GM12878 (cell line): ENCODE data around the gene MEX3C. TPM values are rescaled to one million over a fixed set of nuclear protein-coding genes. Genes with fewer than 3 reads are reported as not detected.

ENCODE experiments used
- ATAC-seq: fragments of 200-7000 bp; cut with Tn5 transposase; 3 replicates; pipeline ENCODE4 v1.9.1; 2020; ENCODE audit warnings: mild to moderate bottlenecking, moderate library complexity
- BruUV-seq: library from RNA; stranded (reverse); fragments of 400-500 nt; replicated peaks from 2 replicates; lab custom pipeline; 2021; lab: Mats Ljungman, UMichigan
- CTCF ChIA-PET: fragments of 300-600 bp; sonication (Branson Sonifier 250); formaldehyde crosslinking; extraction: SDS; loops from one replicate; lab custom pipeline; 2021; ENCODE audit warnings: inconsistent platforms; lab: Yijun Ruan, JAX
- POLR2A ChIA-PET: fragments of 350-600 bp; formaldehyde crosslinking; extraction: SDS; loops from one replicate; lab custom pipeline; 2021; ENCODE audit warnings: inconsistent platforms; lab: Charles Lee
- RAD21 ChIA-PET: fragments of 300-600 bp; sonication (Branson Sonifier 250); formaldehyde crosslinking; loops from one replicate; lab custom pipeline; 2023; ENCODE audit warnings: antibody characterized with exemption; ENCODE audit not compliant: unreplicated experiment; lab: Charles Lee
- SMC1A ChIA-PET: fragments of 300-600 bp; sonication (Branson Sonifier 250); formaldehyde crosslinking; loops from one replicate; lab custom pipeline; 2023; ENCODE audit not compliant: unreplicated experiment, uncharacterized antibody; lab: Charles Lee
- DNase-seq: peaks from one replicate; pipeline ENCODE4 v3.0.0-alpha.2; 2011; ENCODE audit warnings: low read depth, low spot score
- FAIRE-seq: peaks from 3 replicates; lab custom pipeline; 2011; peaks lifted over from hg19 to GRCh38; lab: Jason Lieb, UNC
- H2AFZ ChIP-seq: 2 replicates; pipeline ENCODE4 v1.6.0; 2011; ENCODE audit warnings: low read depth, low read length, control low read depth; ENCODE audit not compliant: control insufficient read depth
- H3K27ac ChIP-seq: 2 replicates; pipeline ENCODE4 v1.5.1; 2011; ENCODE audit warnings: control low read depth; ENCODE audit not compliant: control insufficient read depth, insufficient read depth
- H3K27me3 ChIP-seq, 2 experiments: replicated peaks in 1 of 2; 2 replicates each; pipeline versions ENCODE4 v1.6.0 to v1.6.1; 2011; ENCODE audit warnings: low read length in 1 of 2; ENCODE audit not compliant: control insufficient read depth in 2 of 2, insufficient read depth in 2 of 2
- H3K36me3 ChIP-seq, 2 experiments: 2 replicates each; pipeline ENCODE4 v1.5.1; 2011; ENCODE audit warnings: low read length in 1 of 2; ENCODE audit not compliant: control insufficient read depth in 2 of 2, insufficient read depth in 2 of 2
- H3K4me1 ChIP-seq: 2 replicates; pipeline ENCODE4 v1.6.1; 2011; ENCODE audit warnings: mild to moderate bottlenecking, low read length, moderate library complexity, mixed read lengths; ENCODE audit not compliant: control insufficient read depth, insufficient read depth
- H3K4me2 ChIP-seq: 2 replicates; pipeline ENCODE4 v1.6.0; 2011; ENCODE audit warnings: control low read depth; ENCODE audit not compliant: control insufficient read depth, insufficient read depth
- H3K4me3 ChIP-seq: fragments of 200-600 bp; sonication (generic); 2 replicates; pipeline ENCODE4 v1.5.1; 2016
- H3K79me2 ChIP-seq: 2 replicates; pipeline ENCODE4 v1.6.0; 2011; ENCODE audit warnings: low read length; ENCODE audit not compliant: control insufficient read depth, insufficient read depth
- H3K9ac ChIP-seq: 2 replicates; pipeline ENCODE4 v1.8.0; 2011; ENCODE audit warnings: low read length, control low read depth, mixed read lengths; ENCODE audit not compliant: control insufficient read depth, insufficient read depth
- H3K9me3 ChIP-seq: replicated peaks from 3 replicates; pipeline ENCODE4 v1.5.1; 2011; ENCODE audit warnings: mild to moderate bottlenecking, low read length; ENCODE audit not compliant: control insufficient read depth, insufficient read depth
- H4K20me1 ChIP-seq: 2 replicates; pipeline ENCODE4 v1.6.0; 2011; ENCODE audit not compliant: control insufficient read depth, insufficient read depth
- CBX5 ChIP-seq: sonication (generic); IDR thresholded peaks from 2 replicates; pipeline ENCODE4 v1.6.1; 2016; ENCODE audit warnings: low read depth, moderate library complexity, mild to moderate bottlenecking, inconsistent platforms
- CUX1 ChIP-seq: IDR thresholded peaks from 2 replicates; pipeline ENCODE4 v1.6.1; 2012; ENCODE audit warnings: improper control_type of control experiment, low read depth, low read length; ENCODE audit not compliant: insufficient replicate concordance
- EGR1 ChIP-seq, 2 experiments: IDR thresholded peaks; 1 replicate in 1 of 2; 2 replicates in 1 of 2; pipeline ENCODE4 v1.6.1; 2011 to 2012; ENCODE audit warnings: low read depth in 2 of 2, low read length in 2 of 2, borderline replicate concordance in 1 of 2, mild to moderate bottlenecking in 1 of 2, moderate library complexity in 1 of 2
- EZH2 ChIP-seq: IDR thresholded peaks from 2 replicates; pipeline ENCODE4 v1.6.1; 2012; ENCODE audit warnings: low read depth, mild to moderate bottlenecking, control low read depth, inconsistent platforms, low read length, borderline replicate concordance; ENCODE audit not compliant: control insufficient read depth
- FOXM1 ChIP-seq: IDR thresholded peaks from 2 replicates; pipeline ENCODE4 v1.6.1; 2012; ENCODE audit warnings: low read depth, mild to moderate bottlenecking, inconsistent platforms, low read length, moderate library complexity
- HCFC1 ChIP-seq: fragments of 150-350 bp; IDR thresholded peaks from 2 replicates; pipeline ENCODE4 v1.6.1; 2014; ENCODE audit warnings: low read length
- JUNB ChIP-seq: IDR thresholded peaks from 2 replicates; pipeline ENCODE4 v1.6.1; 2016; ENCODE audit warnings: antibody characterized with exemption, mild to moderate bottlenecking
- LARP7 ChIP-seq: fragments of 450-650 bp; IDR thresholded peaks from 2 replicates; pipeline ENCODE4 v1.6.1; 2017; ENCODE audit warnings: mild to moderate bottlenecking
- MTA2 ChIP-seq: fragments of 450-650 bp; IDR thresholded peaks from 2 replicates; pipeline ENCODE4 v1.6.1; 2016; ENCODE audit warnings: low read depth, mild to moderate bottlenecking, moderate library complexity
- MYC ChIP-seq: IDR thresholded peaks from 2 replicates; pipeline ENCODE4 v1.6.1; 2011; ENCODE audit warnings: mild to moderate bottlenecking, low read length, moderate library complexity, inconsistent platforms; ENCODE audit not compliant: insufficient read depth, insufficient replicate concordance, insufficient read length, severe bottlenecking
- NFYB ChIP-seq: IDR thresholded peaks from 2 replicates; pipeline ENCODE4 v1.6.1; 2011; ENCODE audit warnings: low read depth, mild to moderate bottlenecking, low read length, improper control_type of control experiment, moderate library complexity; ENCODE audit not compliant: insufficient read depth
- SP1 ChIP-seq: IDR thresholded peaks from one replicate; pipeline ENCODE4 v1.6.1; 2011; ENCODE audit warnings: low read depth, low read length
- SREBF1 ChIP-seq: IDR thresholded peaks from 2 replicates; pipeline ENCODE4 v1.6.1; 2012; ENCODE audit warnings: mild to moderate bottlenecking, low read length
- STAT3 ChIP-seq: IDR thresholded peaks from 2 replicates; pipeline ENCODE4 v1.6.1; 2011; ENCODE audit warnings: low read depth, low read length, improper control_type of control experiment
- TAF1 ChIP-seq: IDR thresholded peaks from 2 replicates; pipeline ENCODE4 v1.6.1; 2011; ENCODE audit warnings: mild to moderate bottlenecking, low read depth, low read length, borderline replicate concordance
- USF2 ChIP-seq: IDR thresholded peaks from 2 replicates; pipeline ENCODE4 v1.6.1; 2011; ENCODE audit warnings: low read depth, low read length, improper control_type of control experiment, borderline replicate concordance
- ZNF207 ChIP-seq: fragments of 450-650 bp; IDR thresholded peaks from 2 replicates; pipeline ENCODE4 v1.6.1; 2014; ENCODE audit warnings: antibody characterized with exemption, mild to moderate bottlenecking, borderline replicate concordance
- WGBS: methylation state at CpG from one replicate; pipeline ENCODE4 v1.1.6; 2016; ENCODE audit warnings: low lambda C conversion rate; ENCODE audit not compliant: insufficient replicate concordance, insufficient coverage; ENCODE audit errors: missing lambda C conversion rate; 5-methylcytosine and 5-hydroxymethylcytosine counted together
- in situ Hi-C: fragments of 300-500 bp; cut with MboI; formaldehyde crosslinking; loops from 9 replicates; pipeline ENCODE4 v1.14.3; 2018; ENCODE audit warnings: mixed read lengths
- intact Hi-C: fragments of 100-400 bp; cut with micrococcal nuclease; formaldehyde crosslinking; loops from one replicate; pipeline ENCODE4 v1.14.2; 2022; ENCODE audit not compliant: unreplicated experiment
- polyA plus RNA-seq, 11 experiments: library from polyadenylated mRNA; depleted of rRNA in 4 of 11; unstranded in 6 of 11; stranded (reverse) in 5 of 11; fragments of >200 nt; fragmentation: Nextera tagmentation in 4 of 11; fragmentation: Illumina TruSeq in 1 of 11; extraction: Ambion mirVana in 4 of 11; extraction: Trizol in 1 of 11; gene quantifications; 1 replicate in 1 of 11; 2 replicates in 10 of 11; pipeline versions ENCODE4 v1.2.1 to v1.2.3, GENCODE V29; 2011 to 2016; ENCODE audit warnings: inconsistent platforms in 2 of 11, missing spikeins in 2 of 11, low read depth in 1 of 11
- total RNA-seq, 4 experiments: library from RNA; depleted of rRNA in 3 of 4; stranded (reverse); fragments of >200 nt in 3 of 4; fragmentation: Illumina TruSeq in 1 of 4; extraction: Trizol in 1 of 4; gene quantifications; 2 replicates each; pipeline versions ENCODE4 v1.2.1 to v1.2.3, GENCODE V29; 2013 to 2021

MEX3C gene
- total and polyA plus RNA-seq, 10 of the 15 experiments (the other 5 are each of a cell fraction or from before 2014, with no cell fraction given): 6.7 to 48.8 (median 21.3) TPM

- H3K4me2 ChIP-seq: no peak overlapping the region
- H3K79me2 ChIP-seq: peaks cover 48% of the 10 kb centered on the region
- BruUV-seq: no TSS peak
- RAD21 ChIA-PET: interaction anchor here (0.7 to 3.7 kb wide), 15 partner anchors 7 to 748 kb away, joined by 3 to 31 read pairs (median 5); partner anchors contain the start of gene SMAD4
- in situ Hi-C loops: loop anchor here (10.0 kb wide), 1 partner anchor 312 kb away; no protein-coding TSS in a partner anchor
- CTCF ChIA-PET: interaction anchor here (0.6 to 1.3 kb wide), 4 partner anchors 28 to 89 kb away, joined by 3 to 6 read pairs (median 4); no protein-coding TSS in a partner anchor
- POLR2A ChIA-PET: interaction anchor here (0.6 to 4.8 kb wide), 17 partner anchors 9 to 166 kb away, joined by 3 to 47 read pairs (median 5); no protein-coding TSS in a partner anchor
- H3K4me3 ChIP-seq: peak overlapping the region; percentile 69
- FAIRE-seq: no peak
- no peaks in the 10 kb centered on the region for H3K36me3 ChIP-seq
- peak overlapping the region; percentile 98 for H3K9ac ChIP-seq
- under 1% methylated on average over 53 of the region's 102 CpGs for WGBS
- H4K20me1 ChIP-seq: no peaks in the 10 kb centered on the region
- no peaks in the 10 kb centered on the region for H3K27me3 ChIP-seq
- SMC1A ChIA-PET: interaction anchor here (0.6 to 8.1 kb wide), 7 partner anchors 9 to 167 kb away, joined by 3 to 79 read pairs (median 4); partner anchors contain the start of gene SMAD4
- H2AFZ ChIP-seq: no peak overlapping the region
- DNase-seq: no peak
- H3K27ac ChIP-seq: peak overlapping the region; percentile 95
- peak; percentile 0; the same call in 1 of the 3 replicates for ATAC-seq
- H3K9me3 ChIP-seq: no peaks in the 10 kb centered on the region; the same call in 2 of the 3 replicates
- intact Hi-C loops: loop anchor here (2.0 to 10.0 kb wide), 4 partner anchors 44 to 528 kb away; partner anchors contain the start of genes ELAC1 and ME2
- no peaks in the 10 kb centered on the region for H3K4me1 ChIP-seq
- TF ChIP-seq SP1 (no peak), FOXM1 (no peak), CUX1 (no peak), MTA2 (no peak), CBX5 (no peak), ZNF207 (no peak), USF2 (no peak), TAF1 (peak; percentile 43; the same call in 1 of the 2 replicates), SREBF1 (no peak), NFYB (no peak), STAT3 (no peak), EGR1 (IDR thresholded peaks at IDR 0.05; ENCODE audit: borderline replicate concordance in 1 of 2, low read depth in 2 of 2, low read length in 2 of 2) (peak in 1 of 2 experiments; percentile 48; a peak in 1 of 3 replicates), EZH2 (no peak), MYC (no peak), LARP7 (peak; percentile 68; the same call in 1 of the 2 replicates), HCFC1 (no peak), JUNB (no peak)
Measured at GRCh38 chr18:51196811-51197660, 445 bp downstream of the MEX3C start.
